ENCODE measurements around the gene DUSP22.

Gene DUSP22

GRCh38 chr6:397604-398003 is 105.3 kb downstream of the DUSP22 start:
- no peak for TF ChIP-seq CTCF (IDR thresholded peaks at IDR 0.05; ENCODE audit: low read depth, low read length, missing control alignments)

GRCh38 chr6:398065-398464 is 105.8 kb downstream of the DUSP22 start:
- no peak for TF ChIP-seq CTCF (IDR thresholded peaks at IDR 0.05; ENCODE audit: low read depth, low read length, missing control alignments)
- DNase-seq (ENCODE audit: extremely low read depth, low read depth): no peak
- no peak overlapping the region for H3K4me3 ChIP-seq (replicated peaks; ENCODE audit: low read depth, low read length)

More at GRCh38 chr6:397604-398003, 105.3 kb downstream of the DUSP22 start:
- DNase-seq (ENCODE audit: extremely low read depth, low read depth): no peak
- H3K4me3 ChIP-seq (replicated peaks; ENCODE audit: low read depth, low read length): no peak overlapping the region

- no peak for DNase-seq (ENCODE audit: extremely low read depth, low read depth)
- no peak overlapping the region for H3K4me3 ChIP-seq (replicated peaks; ENCODE audit: low read depth, low read length)
- no peak for TF ChIP-seq CTCF (IDR thresholded peaks at IDR 0.05; ENCODE audit: low read depth, low read length, missing control alignments)
Measured at GRCh38 chr6:398558-399078, 106.3 kb downstream of the DUSP22 start.

GRCh38 chr6:399785-400534 is 107.7 kb downstream of the DUSP22 start:
- H3K4me3 ChIP-seq (replicated peaks; ENCODE audit: low read depth, low read length): no peak overlapping the region
- no peak for DNase-seq (ENCODE audit: extremely low read depth, low read depth)
- TF ChIP-seq CTCF (IDR thresholded peaks at IDR 0.05; ENCODE audit: low read depth, low read length, missing control alignments): no peak

GRCh38 chr6:400815-401214 is 108.5 kb downstream of the DUSP22 start:
- no peak for TF ChIP-seq CTCF (IDR thresholded peaks at IDR 0.05; ENCODE audit: low read depth, low read length, missing control alignments)
- no peak for DNase-seq (ENCODE audit: extremely low read depth, low read depth)
- no peak overlapping the region for H3K4me3 ChIP-seq (replicated peaks; ENCODE audit: low read depth, low read length)

Data from HFF-Myc (cell line).